ENCODE data around the gene KCNAB1.
"Not testable (repeated sequence)": the region's sequence is repeated elsewhere in the genome, so short reads cannot be mapped to it uniquely, and the experiment has no call there.

The KCNAB1 gene

GRCh38 chr3:156120528-156121251 lies at the start of gene KCNAB1:
Gene KCNAB1 (plus strand): TSS chr3:156120578.
- DNase-seq: no peak

- no peak for DNase-seq
These were observed 49.3 kb upstream of the KCNAB1 start for GRCh38 chr3:156071031-156071430.

GRCh38 chr3:156072950-156073657 lies 47.3 kb upstream of the KCNAB1 start:
- not testable (repeated sequence) for DNase-seq

- no peak for DNase-seq
These were observed 30.3 kb upstream of the KCNAB1 start for GRCh38 chr3:156090126-156090525.

GRCh38 chr3:156093964-156094363 lies 26.4 kb upstream of the KCNAB1 start:
- DNase-seq: no peak

- DNase-seq: no peak
These were observed 26.0 kb upstream of the KCNAB1 start for GRCh38 chr3:156094391-156094790.

- DNase-seq: not testable (repeated sequence)
These were observed 24.7 kb upstream of the KCNAB1 start for GRCh38 chr3:156095652-156096051.

- DNase-seq: no peak
These were observed 21.8 kb upstream of the KCNAB1 start for GRCh38 chr3:156098437-156099035.

GRCh38 chr3:156099348-156099747 lies 21.0 kb upstream of the KCNAB1 start:
- not testable (repeated sequence) for DNase-seq

GRCh38 chr3:156099984-156100383 lies 20.4 kb upstream of the KCNAB1 start:
- DNase-seq: not testable (repeated sequence)

- DNase-seq: no peak
These were observed 18.0 kb upstream of the KCNAB1 start for GRCh38 chr3:156102267-156102931.

- DNase-seq: no peak
These were observed 13.5 kb upstream of the KCNAB1 start for GRCh38 chr3:156106721-156107373.

GRCh38 chr3:156107504-156107903 lies 12.9 kb upstream of the KCNAB1 start:
- no peak for DNase-seq

- no peak for DNase-seq
These were observed 11.8 kb upstream of the KCNAB1 start for GRCh38 chr3:156108616-156109015.

- no peak for DNase-seq
These were observed 10.4 kb upstream of the KCNAB1 start for GRCh38 chr3:156109989-156110388.

- DNase-seq: no peak
These were observed 6.1 kb downstream of the KCNAB1 start for GRCh38 chr3:156126467-156126866.

GRCh38 chr3:156131241-156131640 lies 10.9 kb downstream of the KCNAB1 start:
- no peak for DNase-seq

GRCh38 chr3:156131799-156132198 lies 11.4 kb downstream of the KCNAB1 start:
- DNase-seq: no peak

GRCh38 chr3:156132313-156132712 lies 11.9 kb downstream of the KCNAB1 start:
- DNase-seq: no peak

GRCh38 chr3:156133076-156133475 lies 12.7 kb downstream of the KCNAB1 start:
- DNase-seq: no peak

- no peak for DNase-seq
These were observed 15.7 kb downstream of the KCNAB1 start for GRCh38 chr3:156135921-156136638.

GRCh38 chr3:156137397-156137796 lies 17.0 kb downstream of the KCNAB1 start:
- DNase-seq: not testable (repeated sequence)
